Breast epithelium (tissue), 4 donors: Measurements from ENCODE around the gene GIGYF2. TPM values are rescaled to one million over a fixed set of nuclear protein-coding genes. Genes with fewer than 3 reads are reported as not detected.

Source experiments
- DNase-seq, 2 donors: peaks; one replicate each; pipeline ENCODE4 v3.0.0-alpha.2; 2019; ENCODE audit warnings: low spot score in 2 of 2
- H3K27ac ChIP-seq, 2 donors: fragments of 200-600 bp; sonication (generic) in 1 of 2; one replicate each; pipeline ENCODE4 v1.5.1; 2016 to 2019; ENCODE audit warnings: mild to moderate bottlenecking in 1 of 2
- H3K27me3 ChIP-seq, 2 donors: fragments of 200-600 bp; sonication (generic) in 1 of 2; one replicate each; pipeline versions ENCODE4 v1.5.1 to v1.6.0; 2017 to 2019; ENCODE audit warnings: control low read depth in 1 of 2, mild to moderate bottlenecking in 1 of 2
- H3K36me3 ChIP-seq: fragments of 200-600 bp; one replicate; pipeline ENCODE4 v1.5.1; 2019
- H3K4me1 ChIP-seq, 2 donors: fragments of 200-600 bp; sonication (generic); one replicate each; pipeline ENCODE4 v1.5.1; 2016 to 2019; ENCODE audit warnings: control low read depth in 1 of 2
- H3K4me3 ChIP-seq, 3 donors: fragments of 200-600 bp; sonication (generic); 1 replicate in 2 of 3; 2 replicates in 1 of 3; pipeline ENCODE4 v1.5.1; 2016 to 2019; ENCODE audit warnings: mild to moderate bottlenecking in 3 of 3, moderate library complexity in 2 of 3
- H3K9me3 ChIP-seq, 2 donors: fragments of 200-600 bp; sonication (generic) in 1 of 2; one replicate each; pipeline ENCODE4 v1.5.1; 2016 to 2019; ENCODE audit warnings: control low read depth in 1 of 2
- POLR2A ChIP-seq: fragments of 450-650 bp; IDR thresholded peaks from one replicate; pipeline ENCODE4 v1.6.1; 2016; ENCODE audit warnings: antibody characterized with exemption, mild to moderate bottlenecking, moderate library complexity
- POLR2AphosphoS5 ChIP-seq, 3 donors: sonication (generic); formaldehyde crosslinking; IDR thresholded peaks; one replicate each; pipeline ENCODE4 v1.6.1; 2017; ENCODE audit warnings: antibody characterized with exemption in 3 of 3
- intact Hi-C: fragments of 100-400 bp; cut with DNase I; formaldehyde crosslinking; loops from one replicate; pipeline ENCODE4 v1.15.1; 2023; ENCODE audit warnings: low total_unique reads
- total RNA-seq, 3 donors: library from RNA; depleted of rRNA; stranded (reverse); fragments of >200 nt; gene quantifications; one replicate each; pipeline ENCODE4 v1.1.0, GENCODE V29; 2016
- TF ChIP-seq, protein P1 (sequence below), 3 donors: fragments of 450-650 bp; IDR thresholded peaks; one replicate each; pipeline ENCODE4 v1.5.1; 2016 to 2017; ENCODE audit warnings: antibody characterized with exemption in 3 of 3, mild to moderate bottlenecking in 3 of 3, moderate library complexity in 3 of 3

GIGYF2 gene
- total RNA-seq, 3 donors from 2014 or later = 79.8 to 156 (median 103) TPM

- H3K27me3 ChIP-seq = no peaks in the 10 kb centered on the region
- intact Hi-C loops = no loop called here
- peak overlapping the region; percentile 86 to 91 for H3K27ac ChIP-seq
- peak; percentile 63 to 88 for DNase-seq
- H3K36me3 ChIP-seq = no peaks in the 10 kb centered on the region
- H3K9me3 ChIP-seq = no peaks in the 10 kb centered on the region
- no peaks in the 10 kb centered on the region for H3K4me1 ChIP-seq
- H3K4me3 ChIP-seq = peak overlapping the region in 2 of 3 donors; percentile 7 to 31
- TF ChIP-seq POLR2AphosphoS5 (IDR thresholded peaks at IDR 0.05) (no peak), POLR2A (no peak)
- TF ChIP-seq, protein P1, sequence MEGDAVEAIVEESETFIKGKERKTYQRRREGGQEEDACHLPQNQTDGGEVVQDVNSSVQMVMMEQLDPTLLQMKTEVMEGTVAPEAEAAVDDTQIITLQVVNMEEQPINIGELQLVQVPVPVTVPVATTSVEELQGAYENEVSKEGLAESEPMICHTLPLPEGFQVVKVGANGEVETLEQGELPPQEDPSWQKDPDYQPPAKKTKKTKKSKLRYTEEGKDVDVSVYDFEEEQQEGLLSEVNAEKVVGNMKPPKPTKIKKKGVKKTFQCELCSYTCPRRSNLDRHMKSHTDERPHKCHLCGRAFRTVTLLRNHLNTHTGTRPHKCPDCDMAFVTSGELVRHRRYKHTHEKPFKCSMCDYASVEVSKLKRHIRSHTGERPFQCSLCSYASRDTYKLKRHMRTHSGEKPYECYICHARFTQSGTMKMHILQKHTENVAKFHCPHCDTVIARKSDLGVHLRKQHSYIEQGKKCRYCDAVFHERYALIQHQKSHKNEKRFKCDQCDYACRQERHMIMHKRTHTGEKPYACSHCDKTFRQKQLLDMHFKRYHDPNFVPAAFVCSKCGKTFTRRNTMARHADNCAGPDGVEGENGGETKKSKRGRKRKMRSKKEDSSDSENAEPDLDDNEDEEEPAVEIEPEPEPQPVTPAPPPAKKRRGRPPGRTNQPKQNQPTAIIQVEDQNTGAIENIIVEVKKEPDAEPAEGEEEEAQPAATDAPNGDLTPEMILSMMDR (IDR thresholded peaks at IDR 0.05) = no peak
Observed at GRCh38 chr2:232871835-232872736, 175.0 kb downstream of the GIGYF2 start.

DNA sequence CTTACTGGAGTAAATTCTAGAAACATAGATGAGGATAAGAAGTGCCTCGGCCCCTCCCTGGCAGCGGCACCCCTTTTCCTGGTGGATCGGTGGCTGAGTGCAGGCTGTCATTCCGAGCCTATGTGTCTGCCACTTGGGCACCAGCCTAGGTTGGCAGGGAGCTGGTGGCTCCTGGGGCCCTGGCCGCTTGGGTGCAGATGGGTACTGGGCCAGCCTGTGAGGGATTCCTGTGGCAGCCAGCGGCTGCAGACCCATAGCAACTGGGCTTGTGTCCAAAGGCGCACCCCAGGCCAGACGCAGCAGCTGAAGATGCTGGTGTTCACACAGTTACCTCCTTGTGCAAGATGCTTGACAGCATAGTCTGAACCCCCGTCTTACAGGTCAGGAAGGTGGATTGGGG is 175.7 kb downstream of the GIGYF2 start:
- H3K36me3 ChIP-seq = no peaks in the 10 kb centered on the region
- no peak overlapping the region for H3K4me3 ChIP-seq
- no peaks in the 10 kb centered on the region for H3K4me1 ChIP-seq
- no peak for TF ChIP-seq POLR2AphosphoS5 (IDR thresholded peaks at IDR 0.05)
- no peak for TF ChIP-seq POLR2A
- TF ChIP-seq, protein P1 (IDR thresholded peaks at IDR 0.05) = no peak
- no peaks in the 10 kb centered on the region for H3K9me3 ChIP-seq
- H3K27ac ChIP-seq = peak overlapping the region; percentile 86 to 91
- no peaks in the 10 kb centered on the region for H3K27me3 ChIP-seq
- peak; percentile 55 to 76 for DNase-seq
- intact Hi-C loops = no loop called here

DNA sequence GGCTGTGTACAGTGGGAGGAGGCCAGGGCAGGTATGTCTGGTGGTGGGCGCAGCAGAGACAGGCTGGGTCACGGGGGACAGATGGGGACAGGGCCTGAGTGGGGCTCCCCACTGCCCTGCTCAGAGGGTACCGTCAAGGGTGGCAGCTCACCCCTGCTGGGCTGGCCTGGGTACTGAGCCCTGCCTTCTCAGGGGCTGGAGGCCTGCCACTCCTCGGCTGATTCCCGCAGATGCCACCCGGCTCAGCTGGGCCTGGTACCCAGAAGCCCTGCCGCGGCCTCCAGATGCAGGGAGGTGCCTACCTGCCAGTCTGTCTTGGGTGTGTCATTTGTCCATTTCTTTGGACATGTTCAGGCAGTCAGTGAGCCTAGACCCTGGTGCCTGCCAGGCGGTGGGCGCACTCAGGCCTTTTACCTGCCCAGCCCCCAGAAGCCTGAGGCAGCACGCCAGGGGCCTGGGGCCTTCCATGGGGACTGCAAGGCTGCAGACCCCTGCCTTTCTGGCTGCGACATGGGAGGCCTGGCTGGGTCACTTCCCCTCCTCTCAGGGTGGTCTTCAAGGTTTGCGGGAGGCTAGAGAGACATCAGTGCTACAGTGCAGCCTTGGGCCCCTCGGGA is 176.3 kb downstream of the GIGYF2 start:
- peak overlapping the region; percentile 86 to 91 for H3K27ac ChIP-seq

DNA sequence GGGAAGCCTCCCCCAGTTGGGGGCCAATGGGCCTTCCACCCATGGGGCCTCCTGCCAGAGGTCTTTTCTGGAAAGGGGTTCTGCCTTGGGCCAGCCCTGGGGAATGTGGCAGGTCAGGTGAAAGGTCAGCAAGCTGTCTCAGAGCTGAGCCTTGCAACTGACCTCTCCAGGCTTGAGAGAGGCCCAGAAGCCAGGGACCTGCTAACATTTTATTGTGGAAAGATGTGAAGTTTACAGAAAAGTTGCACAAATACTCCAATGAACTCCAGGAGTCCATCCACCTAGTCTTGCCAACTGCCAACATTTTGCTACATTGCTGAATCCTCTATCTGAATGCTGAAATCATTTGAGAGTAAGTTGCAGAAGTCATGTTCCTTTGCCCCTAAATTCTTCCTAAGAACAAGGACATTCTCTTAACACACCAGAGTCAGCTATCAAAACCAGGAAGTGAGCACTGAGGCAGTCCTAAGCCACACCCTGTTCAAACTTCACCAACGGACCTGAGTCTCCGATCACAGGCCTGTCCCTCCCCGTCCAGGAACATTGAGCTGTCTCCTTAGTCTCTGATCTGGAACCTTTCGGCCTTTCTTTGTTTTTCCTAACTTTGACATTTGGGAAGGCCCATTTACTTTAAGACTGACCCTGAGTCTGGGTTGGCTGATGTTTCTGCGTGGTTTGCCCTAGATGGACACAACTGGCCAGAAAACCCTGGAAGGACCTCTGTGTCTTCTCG is 176.9 kb downstream of the GIGYF2 start:
- peak in 1 of 2 donors; percentile 34 for DNase-seq

More for the DNA sequence above, 176.3 kb downstream of the GIGYF2 start:
- TF ChIP-seq, protein P1 (IDR thresholded peaks at IDR 0.05) = no peak
- TF ChIP-seq POLR2A (no peak), POLR2AphosphoS5 (IDR thresholded peaks at IDR 0.05) (no peak)
- H3K36me3 ChIP-seq = no peaks in the 10 kb centered on the region
- no peaks in the 10 kb centered on the region for H3K27me3 ChIP-seq
- DNase-seq = peak in 1 of 2 donors; percentile 42
- no peaks in the 10 kb centered on the region for H3K4me1 ChIP-seq
- intact Hi-C loops = no loop called here
- no peaks in the 10 kb centered on the region for H3K9me3 ChIP-seq
- no peak overlapping the region for H3K4me3 ChIP-seq

More for the DNA sequence above, 176.9 kb downstream of the GIGYF2 start:
- TF ChIP-seq POLR2A (no peak), POLR2AphosphoS5 (IDR thresholded peaks at IDR 0.05) (no peak)
- TF ChIP-seq, protein P1 (IDR thresholded peaks at IDR 0.05) = no peak
- no peaks in the 10 kb centered on the region for H3K36me3 ChIP-seq
- no peaks in the 10 kb centered on the region for H3K9me3 ChIP-seq
- intact Hi-C loops = no loop called here
- H3K4me1 ChIP-seq = no peaks in the 10 kb centered on the region
- peak overlapping the region; percentile 86 to 91 for H3K27ac ChIP-seq
- no peak overlapping the region for H3K4me3 ChIP-seq
- H3K27me3 ChIP-seq = no peaks in the 10 kb centered on the region
